Measurements from ENCODE around the gene FMN1.

DNA sequence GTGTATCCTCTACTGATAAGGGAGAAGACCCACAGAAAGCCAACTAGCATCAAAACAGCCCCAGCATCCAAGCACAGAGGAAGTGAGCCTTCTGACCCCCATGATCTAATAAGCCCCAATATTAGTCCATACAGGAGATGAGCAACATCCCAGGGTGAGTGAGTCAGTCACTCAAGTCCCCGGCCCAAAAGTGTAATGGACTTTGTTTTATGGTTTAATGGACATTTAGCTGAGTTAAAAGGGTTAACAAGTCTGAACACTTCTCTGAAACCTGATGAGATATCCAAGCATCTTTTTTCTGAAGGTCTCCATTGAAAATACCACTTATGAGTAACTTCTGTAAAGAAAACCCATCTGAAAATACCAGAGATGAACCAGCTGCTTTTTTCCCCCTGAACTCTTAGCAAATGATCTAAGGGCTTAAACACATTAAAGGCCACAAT lies 361.1 kb downstream of the FMN1 start:
- TF ChIP-seq, protein P1, sequence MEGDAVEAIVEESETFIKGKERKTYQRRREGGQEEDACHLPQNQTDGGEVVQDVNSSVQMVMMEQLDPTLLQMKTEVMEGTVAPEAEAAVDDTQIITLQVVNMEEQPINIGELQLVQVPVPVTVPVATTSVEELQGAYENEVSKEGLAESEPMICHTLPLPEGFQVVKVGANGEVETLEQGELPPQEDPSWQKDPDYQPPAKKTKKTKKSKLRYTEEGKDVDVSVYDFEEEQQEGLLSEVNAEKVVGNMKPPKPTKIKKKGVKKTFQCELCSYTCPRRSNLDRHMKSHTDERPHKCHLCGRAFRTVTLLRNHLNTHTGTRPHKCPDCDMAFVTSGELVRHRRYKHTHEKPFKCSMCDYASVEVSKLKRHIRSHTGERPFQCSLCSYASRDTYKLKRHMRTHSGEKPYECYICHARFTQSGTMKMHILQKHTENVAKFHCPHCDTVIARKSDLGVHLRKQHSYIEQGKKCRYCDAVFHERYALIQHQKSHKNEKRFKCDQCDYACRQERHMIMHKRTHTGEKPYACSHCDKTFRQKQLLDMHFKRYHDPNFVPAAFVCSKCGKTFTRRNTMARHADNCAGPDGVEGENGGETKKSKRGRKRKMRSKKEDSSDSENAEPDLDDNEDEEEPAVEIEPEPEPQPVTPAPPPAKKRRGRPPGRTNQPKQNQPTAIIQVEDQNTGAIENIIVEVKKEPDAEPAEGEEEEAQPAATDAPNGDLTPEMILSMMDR (conservative IDR thresholded peaks at IDR 0.05; ENCODE audit: low read depth, low read length), result no peak
- TF ChIP-seq EZH2 (IDR thresholded peaks at IDR 0.05; ENCODE audit: low read length, unreplicated experiment), result no peak
- TF ChIP-seq EZH2phosphoT487 (IDR thresholded peaks at IDR 0.05; ENCODE audit: borderline replicate concordance, low read length), result no peak

All from PC-3 (cell line).